ENCODE results near the gene ENPP3. TPM values are rescaled to one million over a fixed set of nuclear protein-coding genes. Genes with fewer than 3 reads are reported as not detected.
A peak's percentile ranks its signal among the peaks of the same experiment; 100 is the strongest.

The ENPP3 gene
- total RNA-seq, 1 experiment from 2014 or later = 0.48 TPM

DNA sequence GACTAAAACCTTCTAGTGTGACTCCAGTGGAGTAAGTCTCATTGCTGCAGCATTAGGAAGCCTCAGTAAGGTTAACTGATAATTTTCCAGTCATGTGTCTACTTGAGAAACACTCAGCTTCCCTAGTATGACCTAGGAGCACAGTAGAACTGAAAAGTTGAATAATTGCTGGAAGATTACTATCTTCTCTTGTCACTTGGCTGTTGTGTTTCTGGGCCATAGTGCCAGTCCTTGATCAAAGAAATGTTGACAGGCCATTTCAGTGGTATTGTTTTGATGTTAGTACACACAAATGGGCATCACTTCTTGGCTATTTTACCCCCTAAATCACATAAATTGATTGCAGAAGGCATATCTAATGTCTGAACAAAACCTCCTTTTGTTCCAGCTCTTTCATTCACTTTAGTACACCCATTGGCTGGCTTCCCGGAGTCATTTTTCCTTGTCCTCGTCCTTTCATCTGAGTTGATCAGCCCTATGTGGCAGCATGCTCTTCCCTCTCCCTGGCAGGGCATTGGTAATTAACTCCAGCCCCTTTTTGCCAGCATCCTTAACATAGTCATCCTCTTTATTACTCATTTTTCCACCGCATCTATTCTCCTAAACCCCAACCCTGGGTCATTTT, 6.0 kb downstream of the ENPP3 start:
- DNase-seq (ENCODE audit: low read depth) = peak; percentile 78

DNA sequence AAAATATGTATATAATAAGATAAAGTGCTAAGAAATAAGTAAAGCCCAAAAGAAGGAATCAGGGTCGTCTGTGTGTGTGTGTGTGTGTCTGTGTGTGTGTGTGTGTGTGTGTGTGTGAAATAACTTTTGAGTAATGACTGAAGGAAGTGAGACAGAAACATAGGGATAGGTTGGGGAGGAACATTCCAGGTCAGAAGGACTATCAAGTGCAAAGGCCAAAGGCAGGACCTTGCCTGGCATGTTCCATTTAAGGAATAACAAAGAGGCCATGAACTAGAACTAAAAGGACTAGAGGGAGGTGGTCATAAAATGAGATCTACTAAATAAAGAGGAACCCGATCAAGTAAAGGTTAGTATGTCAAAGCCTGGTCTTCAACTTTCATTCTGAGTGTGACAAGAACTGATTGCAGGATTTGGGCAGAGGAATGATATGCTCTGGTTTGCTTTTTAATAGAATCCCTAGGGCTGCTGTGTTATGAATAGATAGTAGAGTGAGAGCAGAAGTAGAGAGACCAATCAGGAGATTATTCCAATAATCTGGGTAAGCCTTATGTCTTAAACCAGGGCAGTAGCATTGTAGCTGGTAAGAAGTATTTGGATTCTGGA, 6.9 kb downstream of the ENPP3 start:
- no peak for DNase-seq (ENCODE audit: low read depth)

DNA sequence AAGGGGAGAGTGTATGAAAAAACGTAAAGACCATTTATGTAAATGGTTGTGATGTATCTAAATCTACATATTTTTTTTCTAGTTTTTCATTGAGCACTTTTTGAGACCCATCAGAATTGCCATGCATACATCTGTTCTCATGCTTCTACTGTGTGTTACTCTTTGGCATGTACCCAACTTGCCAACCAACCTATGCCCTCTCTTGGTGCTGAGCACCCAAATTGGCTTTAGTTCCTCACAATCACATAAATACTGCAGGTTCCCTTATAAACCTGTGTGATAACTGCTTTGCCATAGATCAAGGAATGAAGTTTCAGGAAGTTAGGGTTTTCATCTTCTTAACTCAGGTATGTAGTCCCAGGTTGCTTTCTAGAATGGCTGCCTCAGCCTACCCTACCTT, 7.8 kb downstream of the ENPP3 start:
- DNase-seq (ENCODE audit: low read depth) = no peak

DNA sequence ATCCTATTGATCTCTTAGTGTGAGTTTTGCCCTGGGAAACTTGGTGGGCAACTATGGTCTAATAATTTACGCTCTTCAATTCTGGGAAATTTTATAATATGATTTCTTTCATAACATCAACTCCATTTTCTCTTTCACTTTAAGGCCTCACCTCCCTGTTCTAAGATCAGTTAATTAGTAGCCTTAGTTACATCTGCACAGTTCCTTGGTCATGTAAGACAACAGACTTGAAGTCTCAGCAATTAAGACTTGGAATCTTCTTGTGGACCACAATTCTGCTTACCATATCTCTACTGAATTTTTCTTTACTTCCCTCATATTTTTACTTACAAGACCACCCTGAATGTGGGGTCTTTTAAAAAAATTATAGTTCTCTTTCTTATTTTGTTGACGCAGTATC, 8.7 kb downstream of the ENPP3 start:
- no peak for DNase-seq (ENCODE audit: low read depth)

DNA sequence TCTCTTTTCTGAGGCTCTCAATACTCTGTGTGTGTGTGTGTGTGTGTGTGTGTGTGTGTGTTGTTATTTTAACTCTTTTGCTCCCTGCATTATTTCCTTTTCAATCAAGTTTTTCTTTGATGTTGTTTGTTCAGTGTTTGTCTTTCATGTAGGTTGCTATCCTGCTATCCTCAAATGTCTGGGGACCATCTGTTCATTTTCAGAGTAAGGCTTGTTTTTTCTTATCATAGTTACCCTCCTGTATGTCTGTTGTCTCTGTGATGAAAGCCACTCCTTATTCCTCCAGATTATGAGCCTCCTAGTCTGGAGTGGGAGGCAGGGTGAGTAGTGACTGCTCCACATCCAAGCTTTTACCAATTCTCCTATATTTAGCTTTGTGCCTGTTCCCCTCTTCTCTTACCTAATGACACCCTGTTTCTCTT, 9.2 kb downstream of the ENPP3 start:
- no peak for DNase-seq (ENCODE audit: low read depth)

DNA sequence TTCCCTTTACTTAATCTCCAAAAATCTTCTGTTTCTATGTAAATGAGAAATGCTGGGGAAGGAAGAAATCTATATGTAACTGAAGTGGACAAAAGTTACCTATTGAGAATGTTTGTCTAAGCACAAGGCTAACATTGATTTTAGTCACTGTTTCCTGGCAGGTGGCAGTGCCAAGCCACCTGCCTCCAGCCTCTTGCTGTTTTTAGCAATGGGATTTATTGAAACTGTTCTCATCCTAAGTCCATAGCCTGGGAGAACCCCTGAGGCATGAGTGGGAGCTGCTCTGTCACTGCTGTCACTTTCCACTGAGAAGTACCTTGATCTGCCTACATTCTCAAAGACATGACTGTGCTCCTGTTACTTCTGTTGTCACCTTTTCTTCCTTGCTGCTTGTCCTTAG, 14.7 kb downstream of the ENPP3 start:
- no peak for DNase-seq (ENCODE audit: low read depth)

DNA sequence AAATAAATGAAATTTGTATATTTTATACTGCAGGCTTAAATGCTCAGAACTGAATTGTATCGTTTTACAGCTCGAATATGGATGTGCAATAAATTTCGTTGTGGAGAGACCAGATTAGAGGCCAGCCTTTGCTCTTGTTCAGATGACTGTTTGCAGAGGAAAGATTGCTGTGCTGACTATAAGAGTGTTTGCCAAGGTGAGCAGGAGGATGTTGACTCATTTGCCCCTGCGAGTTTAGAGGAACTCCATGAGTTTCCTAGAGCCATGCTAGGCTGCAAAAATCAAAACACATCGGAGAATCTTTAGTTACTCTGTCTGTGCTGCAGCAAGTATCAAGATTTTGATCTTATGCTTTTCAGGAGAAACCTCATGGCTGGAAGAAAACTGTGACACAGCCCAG, 15.4 kb downstream of the ENPP3 start:
- peak; percentile 41 for DNase-seq (ENCODE audit: low read depth)

DNA sequence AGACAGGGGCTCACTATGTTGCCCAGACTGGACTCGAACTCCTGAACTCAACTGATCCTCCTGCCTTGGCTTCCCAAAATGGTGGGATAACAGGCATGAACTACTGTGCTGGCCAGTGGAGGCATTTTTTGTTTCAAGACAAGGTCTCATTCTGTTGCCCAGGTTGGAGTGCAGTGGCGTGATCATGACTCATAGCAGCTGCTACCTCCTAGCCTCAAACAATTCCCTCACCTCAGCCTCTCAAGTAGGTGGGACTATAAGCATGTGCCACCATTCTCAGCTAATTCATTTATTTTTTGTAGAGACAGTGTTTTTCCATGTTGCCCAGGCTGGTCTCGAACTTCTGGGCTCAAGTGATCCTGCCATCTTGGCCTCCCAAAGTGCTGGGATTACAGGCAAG, 17.2 kb downstream of the ENPP3 start:
- DNase-seq (ENCODE audit: low read depth) = peak; percentile 20

DNA sequence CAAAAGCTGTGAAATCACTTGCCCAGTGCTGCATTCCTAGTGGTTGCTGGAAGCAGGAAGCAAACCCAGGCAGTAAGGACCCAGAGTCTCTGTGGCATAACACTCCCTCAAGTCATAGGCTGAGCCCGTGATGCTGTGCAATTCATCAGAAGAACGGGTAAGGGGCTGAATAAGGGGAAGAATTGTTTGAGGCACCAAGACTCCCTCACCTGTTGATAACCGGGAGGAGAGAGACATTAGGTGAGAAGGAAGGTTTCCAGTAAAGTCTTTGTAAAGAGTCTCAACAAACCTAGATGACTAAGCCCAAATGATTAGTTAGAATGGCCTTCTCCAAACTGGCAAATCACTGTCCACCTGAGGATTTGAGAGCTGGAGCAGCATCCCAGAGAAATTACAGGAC, 18.3 kb downstream of the ENPP3 start:
- no peak for DNase-seq (ENCODE audit: low read depth)

DNA sequence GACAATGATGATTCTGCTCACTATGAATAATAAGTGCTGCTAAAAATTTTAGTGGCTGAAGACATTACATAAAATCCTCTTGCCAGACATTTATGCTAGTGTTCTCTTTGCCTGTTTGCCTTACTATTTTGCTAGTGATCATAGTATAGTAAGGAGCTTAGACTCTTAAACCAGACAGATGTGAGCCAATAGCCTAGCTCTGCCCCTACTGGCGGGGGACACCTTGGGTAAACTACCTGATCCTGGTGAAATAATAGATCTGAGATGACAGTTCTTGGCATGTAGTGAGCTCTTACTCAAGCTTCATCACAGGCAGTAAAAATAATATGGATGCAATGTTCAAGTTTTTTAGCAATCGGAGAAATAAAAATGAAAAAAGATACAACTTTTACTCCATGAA, 18.8 kb downstream of the ENPP3 start:
- DNase-seq (ENCODE audit: low read depth) = no peak

DNA sequence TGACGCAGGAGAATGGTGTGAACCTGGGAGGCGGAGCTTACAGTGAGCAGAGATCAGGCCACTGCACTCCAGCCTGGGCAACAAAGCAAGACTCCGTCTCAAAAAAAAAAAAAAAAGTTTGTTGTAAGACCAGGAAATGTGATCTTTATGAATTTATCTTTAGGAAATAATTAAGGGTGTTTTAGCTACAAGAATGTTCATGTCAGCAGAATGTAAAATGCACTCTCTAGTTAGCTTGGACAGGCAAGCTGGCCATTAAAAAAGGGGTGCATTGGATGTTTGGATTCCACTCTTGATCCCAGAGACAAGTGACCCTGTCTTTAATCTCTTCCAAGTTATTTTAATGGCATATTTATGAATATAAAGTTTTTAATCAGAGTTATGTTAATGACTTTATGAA, 19.6 kb downstream of the ENPP3 start:
- no peak for DNase-seq (ENCODE audit: low read depth)

DNA sequence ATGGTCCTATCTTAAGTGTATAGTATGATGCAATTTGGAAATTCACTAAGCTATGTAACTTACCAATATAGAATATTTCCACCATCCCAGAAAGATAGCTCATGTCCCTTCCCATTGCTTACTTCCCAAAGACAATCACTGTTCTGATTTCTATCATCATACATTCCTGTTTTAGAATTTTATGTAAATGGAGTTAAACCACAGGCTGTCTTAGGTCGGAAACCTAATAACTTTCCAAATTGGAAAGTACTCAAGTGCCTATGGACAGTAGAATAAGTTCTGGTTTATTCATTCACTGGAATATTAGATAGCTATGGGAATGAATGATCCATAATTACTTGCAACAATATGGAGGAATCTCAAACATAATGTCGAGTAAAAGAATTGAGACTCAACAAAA, 20.1 kb downstream of the ENPP3 start:
- no peak for DNase-seq (ENCODE audit: low read depth)

DNA sequence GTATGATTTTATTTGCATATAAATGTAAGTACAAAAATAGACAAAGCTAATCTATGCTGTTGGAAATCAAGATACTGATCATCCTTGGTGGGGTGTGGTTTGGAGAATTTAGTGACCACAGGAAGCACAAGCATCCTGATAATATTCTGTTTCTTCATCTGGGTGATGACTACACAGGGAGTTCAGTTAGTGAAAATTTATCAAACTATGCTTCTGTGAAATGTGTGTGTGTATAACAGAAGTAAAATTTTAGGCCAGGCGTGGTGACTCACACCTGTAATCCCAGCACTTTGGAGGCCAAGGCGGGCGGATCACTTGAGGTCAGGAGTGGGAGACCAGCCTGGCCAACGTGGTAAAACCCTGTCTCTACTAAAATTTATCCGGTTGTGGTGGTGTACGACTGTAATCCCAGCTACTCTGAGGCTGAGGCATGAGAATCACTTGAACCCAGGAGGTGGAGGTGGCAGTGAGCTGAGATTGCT, 20.6 kb downstream of the ENPP3 start:
- peak; percentile 87 for DNase-seq (ENCODE audit: low read depth)

DNA sequence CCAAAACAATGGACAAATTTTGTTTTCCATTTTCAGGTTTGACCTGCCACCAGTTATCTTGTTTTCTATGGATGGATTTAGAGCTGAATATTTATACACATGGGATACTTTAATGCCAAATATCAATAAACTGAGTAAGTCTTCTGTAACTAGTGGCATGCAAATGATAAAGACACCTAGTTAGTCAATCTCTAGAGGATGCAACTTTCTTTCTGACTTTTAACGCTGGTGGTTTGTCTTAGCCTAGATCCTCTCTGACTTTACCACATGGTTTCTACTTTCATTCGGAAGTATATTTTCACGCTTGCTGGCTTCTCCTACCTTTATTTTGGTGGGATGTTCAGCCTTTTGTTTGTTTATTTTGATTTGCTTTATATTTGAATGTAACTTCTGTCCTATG, 21.2 kb downstream of the ENPP3 start:
- no peak for DNase-seq (ENCODE audit: low read depth)

DNA sequence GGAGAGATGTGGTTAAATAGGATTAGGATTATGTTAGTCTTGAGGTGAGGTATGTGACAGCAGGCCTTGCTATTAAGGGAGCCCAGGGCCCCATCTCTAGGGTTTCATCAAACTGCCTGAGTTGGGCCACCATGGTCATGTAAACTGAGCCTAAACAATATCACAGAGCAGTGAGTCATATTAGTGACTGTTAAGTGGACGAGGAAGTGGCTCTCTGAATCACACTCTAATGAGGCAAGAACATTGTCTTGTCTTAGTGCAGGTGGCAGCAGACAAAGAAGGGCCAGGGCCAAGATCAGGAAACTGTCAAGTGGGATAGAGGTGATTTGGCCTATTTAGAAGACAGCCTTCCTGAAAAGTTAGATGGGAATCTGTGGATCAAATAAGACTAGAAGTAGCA, 23.1 kb downstream of the ENPP3 start:
- peak; percentile 79 for DNase-seq (ENCODE audit: low read depth)

DNA sequence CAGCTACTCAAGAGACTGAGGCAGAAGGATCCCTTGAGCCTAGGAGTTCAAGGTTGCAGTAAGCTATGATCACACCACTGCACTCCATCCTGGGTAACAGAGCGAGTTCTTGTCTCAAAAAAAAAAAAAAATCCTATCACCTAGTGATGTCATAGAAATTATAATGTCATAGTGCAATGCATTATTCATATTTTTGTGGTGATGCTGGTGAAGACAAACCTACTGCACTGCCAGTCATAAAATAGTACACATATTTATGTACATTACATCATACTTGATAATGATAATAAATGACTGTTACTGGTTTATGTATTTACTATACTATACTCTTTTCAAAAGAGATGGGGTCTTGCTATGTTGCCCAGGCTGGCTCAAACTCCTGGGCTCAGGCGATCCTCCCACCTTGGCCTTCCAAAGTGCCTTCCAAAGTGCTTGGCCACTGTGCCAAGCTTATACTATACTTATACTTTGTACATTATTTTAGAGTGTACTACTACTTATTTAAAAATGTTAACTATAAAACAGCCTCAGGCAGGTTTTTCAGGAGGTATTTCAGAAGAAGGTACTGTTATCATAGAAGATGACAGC, 26.6 kb downstream of the ENPP3 start:
- no peak for DNase-seq (ENCODE audit: low read depth)

DNA sequence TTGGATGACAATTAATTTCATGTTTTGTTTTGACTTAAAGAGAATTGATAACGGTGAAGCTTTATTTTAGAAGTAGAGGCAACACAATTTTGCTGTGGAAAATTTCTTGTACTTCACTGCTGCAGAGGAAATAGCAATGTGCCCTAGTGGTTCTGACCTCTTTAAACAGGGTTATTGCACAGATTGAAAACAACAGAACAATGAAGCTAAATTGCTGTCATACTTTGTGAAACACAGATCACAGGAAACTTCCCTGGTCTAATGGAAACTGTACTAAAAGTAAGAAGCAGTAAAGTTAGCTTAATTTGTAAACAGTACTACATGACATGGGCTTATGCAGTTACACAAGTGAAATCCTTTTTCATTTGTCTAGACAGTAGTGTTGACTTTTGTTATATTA, 32.8 kb downstream of the ENPP3 start:
- DNase-seq (ENCODE audit: low read depth) = no peak

DNA sequence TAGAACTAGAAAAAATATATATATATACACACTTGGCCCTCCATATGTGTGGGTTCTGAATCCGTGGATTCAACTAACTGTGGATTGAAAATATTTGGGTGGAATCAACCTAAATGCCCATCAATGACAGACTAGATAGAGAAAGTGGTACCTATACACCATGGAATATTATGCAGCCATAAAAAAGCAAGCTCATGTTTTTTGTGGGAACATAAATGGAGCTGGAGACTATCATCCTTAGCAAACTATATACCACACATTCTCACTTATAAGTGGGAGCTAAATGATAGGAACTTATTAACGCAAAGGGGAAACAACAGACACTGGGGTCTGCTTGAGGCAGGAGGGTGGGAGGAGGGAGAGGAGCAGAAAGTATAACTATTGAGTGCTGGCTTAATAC, 36.1 kb downstream of the ENPP3 start:
- DNase-seq (ENCODE audit: low read depth) = no peak

DNA sequence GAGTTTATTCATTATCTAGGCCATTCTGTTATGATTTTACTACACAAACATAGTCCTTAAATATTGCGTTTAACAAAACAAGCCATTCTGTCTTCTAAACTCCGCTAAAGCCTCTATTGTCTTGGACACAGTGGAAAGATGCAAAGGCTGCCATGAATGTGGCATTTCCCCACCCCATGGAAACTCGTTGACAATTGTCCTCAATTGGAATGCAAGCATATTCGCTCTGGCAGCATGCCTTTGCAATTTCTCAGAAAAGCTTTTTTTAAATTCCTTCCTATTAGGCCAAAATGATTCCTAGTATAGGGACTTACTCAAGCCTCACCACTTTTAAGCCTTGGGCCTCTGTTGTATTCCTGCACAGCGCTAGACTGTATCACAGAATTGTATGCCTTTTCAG, 41.3 kb downstream of the ENPP3 start:
- no peak for DNase-seq (ENCODE audit: low read depth)

DNA sequence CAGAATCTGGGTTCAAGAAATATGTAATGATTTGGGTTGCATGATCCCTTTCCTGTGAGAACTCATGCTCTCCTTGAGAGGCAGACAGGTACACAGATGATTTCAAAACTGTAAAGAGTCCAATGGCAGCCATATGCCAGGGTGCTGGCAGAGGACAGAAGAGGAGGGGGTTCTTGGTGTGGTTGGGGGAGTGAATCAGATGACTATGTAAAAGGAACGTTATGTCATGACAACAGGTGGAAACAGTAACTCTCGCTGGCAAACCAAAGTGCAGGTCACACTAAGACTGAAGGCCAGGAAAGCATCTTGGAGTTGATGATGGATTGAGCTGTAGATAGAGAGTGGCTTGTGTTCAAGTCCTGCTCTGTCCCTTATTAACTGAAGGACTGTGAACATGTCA, 43.8 kb downstream of the ENPP3 start:
- DNase-seq (ENCODE audit: low read depth) = no peak

DNA sequence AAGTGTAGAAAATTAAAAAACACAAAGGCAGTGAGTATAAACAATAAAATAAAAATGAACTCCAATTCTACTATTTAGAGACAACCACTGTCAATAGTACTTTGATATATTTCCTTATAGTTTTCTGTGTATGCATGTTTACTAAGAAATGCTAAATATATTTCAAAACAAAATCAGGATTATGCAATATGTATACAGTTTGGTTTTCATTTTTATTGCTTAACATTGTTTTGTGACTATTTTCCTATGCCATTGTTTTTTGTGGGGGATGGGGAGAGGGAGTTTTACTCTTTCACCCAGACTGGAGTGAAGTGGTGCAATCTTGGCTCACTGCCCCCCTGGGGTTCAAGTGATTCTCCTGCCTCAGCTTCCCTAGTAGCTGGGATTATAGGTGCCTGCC, 44.5 kb downstream of the ENPP3 start:
- no peak for DNase-seq (ENCODE audit: low read depth)

DNA sequence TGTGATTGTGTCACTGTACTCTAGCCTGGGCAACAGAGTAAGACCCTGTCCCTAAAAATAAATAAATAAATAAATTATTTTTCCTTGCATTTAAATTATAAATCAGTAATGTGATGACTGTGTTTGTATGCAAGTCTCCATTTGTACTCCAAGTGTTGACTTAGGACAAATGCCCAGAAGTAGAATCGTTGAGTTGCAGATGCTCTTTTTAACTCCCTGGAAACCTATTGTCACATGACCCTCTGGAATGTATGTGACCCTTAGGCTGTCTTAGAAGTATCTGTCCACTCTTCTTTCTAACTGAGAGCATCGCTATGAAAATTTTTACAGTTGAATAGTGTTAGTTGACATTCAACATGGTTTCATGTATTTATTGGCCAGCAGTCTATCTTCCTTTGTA, 45.3 kb downstream of the ENPP3 start:
- peak; percentile 26 for DNase-seq (ENCODE audit: low read depth)

DNA sequence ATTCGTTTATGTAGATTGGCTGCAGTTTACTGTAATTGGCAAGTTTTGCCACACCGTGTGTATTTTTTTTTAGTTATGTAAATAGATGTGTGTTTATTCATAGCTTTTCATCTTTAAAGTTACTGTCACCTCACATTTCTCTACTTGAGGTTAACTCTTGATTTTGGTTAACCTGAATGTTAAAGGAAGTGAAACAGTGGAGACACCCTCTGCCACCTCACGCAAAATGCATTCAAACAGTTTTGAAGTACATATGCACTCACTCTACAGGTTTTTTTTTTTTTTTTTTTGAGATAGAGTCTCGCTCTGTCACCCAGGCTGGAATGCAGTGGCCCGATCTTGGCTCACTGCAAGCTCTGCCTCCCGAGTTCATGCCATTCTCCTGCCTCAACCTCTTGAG, 46.4 kb downstream of the ENPP3 start:
- no peak for DNase-seq (ENCODE audit: low read depth)

Data from RPMI7951 (cell line).